Stomach smooth muscle (tissue), 2 donors: ENCODE measurements around the gene PDSS2.
"Not testable (repeated sequence)": the region's sequence is repeated elsewhere in the genome, so short reads cannot be mapped to it uniquely, and the experiment has no call there.

Source experiments
- H3K27ac ChIP-seq: one replicate; pipeline ENCODE4 v1.7.0; 2013; ENCODE audit warnings: mild to moderate bottlenecking, low read length, inconsistent platforms
- H3K27me3 ChIP-seq, 2 donors: one replicate each; pipeline ENCODE4 v1.7.0; 2013; ENCODE audit warnings: low read length in 2 of 2; ENCODE audit not compliant: insufficient read depth in 2 of 2, control insufficient read depth in 1 of 2
- H3K36me3 ChIP-seq, 2 donors: one replicate each; pipeline ENCODE4 v1.7.0; 2013; ENCODE audit warnings: low read length in 2 of 2; ENCODE audit not compliant: control insufficient read depth in 2 of 2, insufficient read depth in 2 of 2
- H3K4me1 ChIP-seq: one replicate; pipeline ENCODE4 v1.7.0; 2013; ENCODE audit warnings: low read length; ENCODE audit not compliant: control insufficient read depth, insufficient read depth
- H3K4me3 ChIP-seq, 2 donors: one replicate each; pipeline ENCODE4 v1.7.0; 2013; ENCODE audit warnings: low read length in 2 of 2
- H3K9ac ChIP-seq, 2 donors: one replicate each; pipeline ENCODE4 v1.7.0; 2013; ENCODE audit warnings: low read length in 2 of 2, mild to moderate bottlenecking in 1 of 2
- H3K9me3 ChIP-seq, 2 donors: one replicate each; pipeline ENCODE4 v1.7.0; 2013; ENCODE audit warnings: low read length in 2 of 2; ENCODE audit not compliant: control insufficient read depth in 2 of 2
- donor health status: healthy.
- donor health status: Pancreatic carcinoma.

PDSS2 gene

DNA sequence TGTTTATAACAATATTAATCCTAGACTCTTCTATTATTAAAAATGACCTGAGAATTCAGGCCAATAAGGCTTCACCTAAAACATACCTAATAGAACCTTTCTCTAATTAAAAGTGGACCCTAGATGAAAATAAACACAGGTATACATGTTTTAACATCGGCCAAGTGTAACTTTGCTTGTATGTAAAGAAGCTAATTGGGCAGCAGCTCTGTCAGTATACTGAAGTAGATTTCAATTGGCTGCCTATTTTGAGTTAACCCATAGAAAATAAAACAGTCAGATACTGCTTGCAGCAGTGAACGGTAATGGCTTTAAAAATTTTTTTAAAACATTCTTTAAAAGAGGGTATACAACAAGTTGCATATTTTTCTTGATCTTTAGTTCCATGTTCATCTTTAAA, 67.3 kb downstream of the PDSS2 start:
- Histone ChIP-seq H3K9me3 (peaks cover 4 to 6% of the 10 kb centered on the region in 2 donors), H3K27ac (no peak overlapping the region), H3K27me3 (no peaks in the 10 kb centered on the region), H3K9ac (no peak overlapping the region), H3K4me1 (no peaks in the 10 kb centered on the region), H3K36me3 (no peaks in the 10 kb centered on the region), H3K4me3 (no peak overlapping the region)

GRCh38 chr6:107390685-107391435, 68.5 kb downstream of the PDSS2 start:
- H3K36me3 ChIP-seq = no peaks in the 10 kb centered on the region
- no peak overlapping the region for H3K27ac ChIP-seq
- H3K4me3 ChIP-seq = no peak overlapping the region
- H3K27me3 ChIP-seq = no peaks in the 10 kb centered on the region
- H3K9ac ChIP-seq = no peak overlapping the region
- peaks cover 4 to 6% of the 10 kb centered on the region in 2 donors for H3K9me3 ChIP-seq
- no peaks in the 10 kb centered on the region for H3K4me1 ChIP-seq

DNA sequence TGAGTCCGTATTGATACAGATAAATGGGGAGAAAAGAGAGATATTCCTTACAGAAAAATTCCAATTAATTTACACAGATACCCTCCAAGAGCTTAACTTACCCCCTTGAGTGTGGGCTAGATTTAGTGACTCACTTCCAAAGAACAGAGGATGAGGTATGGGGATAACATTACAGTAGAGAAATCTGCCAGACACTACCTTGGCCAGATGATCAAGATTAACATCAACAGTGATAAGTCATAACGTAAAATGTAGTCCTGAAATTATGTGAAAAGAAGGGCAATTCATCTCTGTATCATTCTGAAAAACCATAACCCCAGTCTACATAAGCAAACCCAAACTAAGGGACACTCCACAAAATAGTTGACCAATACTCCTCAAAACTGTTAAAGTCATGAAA, 69.3 kb downstream of the PDSS2 start:
- Histone ChIP-seq H3K27me3 (no peaks in the 10 kb centered on the region), H3K9me3 (peaks cover 4 to 6% of the 10 kb centered on the region in 2 donors), H3K36me3 (no peaks in the 10 kb centered on the region), H3K27ac (no peak overlapping the region), H3K4me1 (no peaks in the 10 kb centered on the region), H3K9ac (no peak overlapping the region), H3K4me3 (no peak overlapping the region)

- Histone ChIP-seq H3K9ac (no peak overlapping the region), H3K27ac (no peak overlapping the region), H3K27me3 (no peaks in the 10 kb centered on the region), H3K4me1 (no peaks in the 10 kb centered on the region), H3K4me3 (no peak overlapping the region), H3K36me3 (no peaks in the 10 kb centered on the region), H3K9me3 (no peaks in the 10 kb centered on the region)
Measured at GRCh38 chr6:107386904-107387303, 72.5 kb downstream of the PDSS2 start.

DNA sequence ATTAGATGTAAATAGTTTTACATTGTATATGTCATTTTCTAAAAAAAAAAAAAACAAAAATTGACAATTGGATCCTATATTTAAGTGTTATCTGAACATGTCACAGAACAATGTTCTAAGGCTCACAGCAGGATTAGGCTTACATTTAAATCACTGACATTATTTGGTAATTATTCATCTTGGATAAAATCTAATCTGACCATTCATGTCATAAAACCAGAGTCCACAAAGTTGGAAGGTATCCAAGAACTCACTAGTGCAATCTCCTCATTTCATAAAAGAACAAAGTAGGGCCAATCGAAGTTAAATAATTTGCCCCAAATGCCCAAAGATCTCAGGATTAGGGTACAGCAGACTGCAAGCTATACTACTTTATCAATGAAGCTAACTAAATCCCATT, 73.0 kb downstream of the PDSS2 start:
- Histone ChIP-seq H3K36me3 (no peaks in the 10 kb centered on the region), H3K4me3 (no peak overlapping the region), H3K27me3 (no peaks in the 10 kb centered on the region), H3K27ac (no peak overlapping the region), H3K9ac (no peak overlapping the region), H3K4me1 (no peaks in the 10 kb centered on the region), H3K9me3 (no peaks in the 10 kb centered on the region)

- Histone ChIP-seq H3K9me3 (no peaks in the 10 kb centered on the region), H3K4me1 (no peaks in the 10 kb centered on the region), H3K27ac (no peak overlapping the region), H3K4me3 (no peak overlapping the region), H3K27me3 (no peaks in the 10 kb centered on the region), H3K9ac (no peak overlapping the region), H3K36me3 (no peaks in the 10 kb centered on the region)
Measured at GRCh38 chr6:107383705-107384104, 75.7 kb downstream of the PDSS2 start.

GRCh38 chr6:107374264-107374663, 85.1 kb downstream of the PDSS2 start:
- Histone ChIP-seq H3K27ac (no peak overlapping the region), H3K27me3 (no peaks in the 10 kb centered on the region), H3K9ac (no peak overlapping the region), H3K4me1 (no peaks in the 10 kb centered on the region), H3K9me3 (no peaks in the 10 kb centered on the region), H3K4me3 (no peak overlapping the region), H3K36me3 (no peaks in the 10 kb centered on the region)

GRCh38 chr6:107369493-107369892, 89.9 kb downstream of the PDSS2 start:
- Histone ChIP-seq H3K36me3 (no peaks in the 10 kb centered on the region), H3K9ac (no peak overlapping the region), H3K4me3 (no peak overlapping the region), H3K27me3 (no peaks in the 10 kb centered on the region), H3K9me3 (no peaks in the 10 kb centered on the region), H3K27ac (no peak overlapping the region), H3K4me1 (no peaks in the 10 kb centered on the region)

- H3K4me1 ChIP-seq = no peaks in the 10 kb centered on the region
- no peaks in the 10 kb centered on the region for H3K9me3 ChIP-seq
- H3K27ac ChIP-seq = no peak overlapping the region
- H3K36me3 ChIP-seq = no peaks in the 10 kb centered on the region
- H3K4me3 ChIP-seq = no peak overlapping the region
- H3K9ac ChIP-seq = no peak overlapping the region
- no peaks in the 10 kb centered on the region for H3K27me3 ChIP-seq
Measured at GRCh38 chr6:107368471-107368870, 90.9 kb downstream of the PDSS2 start.

- not testable (repeated sequence) for H3K27ac ChIP-seq, H3K4me3 ChIP-seq, H3K9ac ChIP-seq, H3K36me3 ChIP-seq, H3K4me1 ChIP-seq, H3K27me3 ChIP-seq, H3K9me3 ChIP-seq
Measured at GRCh38 chr6:107364173-107364572, 95.2 kb downstream of the PDSS2 start.

- Histone ChIP-seq H3K27ac (no peak overlapping the region), H3K27me3 (no peaks in the 10 kb centered on the region), H3K9me3 (no peaks in the 10 kb centered on the region), H3K4me1 (no peaks in the 10 kb centered on the region), H3K9ac (no peak overlapping the region), H3K4me3 (no peak overlapping the region), H3K36me3 (peaks cover 0 to 3% of the 10 kb centered on the region in 2 donors)
Measured at GRCh38 chr6:107361753-107362604, 97.4 kb downstream of the PDSS2 start.
